ENCODE results near the gene VTI1A.

Gene VTI1A

DNA sequence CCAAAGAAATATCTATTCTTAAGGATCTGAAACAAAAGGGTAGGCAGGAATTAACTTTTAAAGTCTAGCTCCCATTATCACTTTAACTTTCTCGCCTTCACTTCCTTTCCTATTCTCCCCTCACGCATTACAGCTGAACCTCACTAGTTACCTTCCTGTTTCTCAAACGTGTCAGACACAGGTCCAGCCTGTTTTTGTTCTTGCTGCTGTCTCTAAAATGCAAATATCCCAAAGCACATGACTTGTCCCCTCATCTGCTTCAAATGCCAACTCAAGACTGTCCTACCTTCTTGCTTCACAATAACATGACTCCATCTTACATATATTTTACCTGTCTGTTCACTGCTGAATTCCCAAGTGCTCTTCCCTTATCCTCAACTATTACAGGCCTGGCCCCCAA is 17.9 kb upstream of the VTI1A start:
- DNase-seq (ENCODE audit: insufficient read length) (no peak), FAIRE-seq (no peak)
- TF ChIP-seq POLR2AphosphoS5 (IDR thresholded peaks at IDR 0.05; ENCODE audit: low read depth, low read length) = no peak
- no peak for TF ChIP-seq TAF1 (IDR thresholded peaks at IDR 0.05; ENCODE audit: borderline replicate concordance, low read depth, low read length)
- TF ChIP-seq POLR2A (IDR thresholded peaks at IDR 0.05; ENCODE audit: low read depth, low read length) = no peak

GRCh38 chr10:112429654-112430230 is 17.3 kb upstream of the VTI1A start:
- DNase-seq (ENCODE audit: insufficient read length) (no peak), FAIRE-seq (no peak)
- TF ChIP-seq POLR2A (IDR thresholded peaks at IDR 0.05; ENCODE audit: low read depth, low read length) (no peak), TAF1 (IDR thresholded peaks at IDR 0.05; ENCODE audit: borderline replicate concordance, low read depth, low read length) (no peak), POLR2AphosphoS5 (IDR thresholded peaks at IDR 0.05; ENCODE audit: low read depth, low read length) (no peak)

- no peak for TF ChIP-seq TAF1 (IDR thresholded peaks at IDR 0.05; ENCODE audit: borderline replicate concordance, low read depth, low read length)
- no peak for TF ChIP-seq POLR2AphosphoS5 (IDR thresholded peaks at IDR 0.05; ENCODE audit: low read depth, low read length)
- no peak for TF ChIP-seq POLR2A (IDR thresholded peaks at IDR 0.05; ENCODE audit: low read depth, low read length)
- no peak for FAIRE-seq
- no peak for DNase-seq (ENCODE audit: insufficient read length)
These were observed 13.9 kb upstream of the VTI1A start for GRCh38 chr10:112433136-112433535.

DNA sequence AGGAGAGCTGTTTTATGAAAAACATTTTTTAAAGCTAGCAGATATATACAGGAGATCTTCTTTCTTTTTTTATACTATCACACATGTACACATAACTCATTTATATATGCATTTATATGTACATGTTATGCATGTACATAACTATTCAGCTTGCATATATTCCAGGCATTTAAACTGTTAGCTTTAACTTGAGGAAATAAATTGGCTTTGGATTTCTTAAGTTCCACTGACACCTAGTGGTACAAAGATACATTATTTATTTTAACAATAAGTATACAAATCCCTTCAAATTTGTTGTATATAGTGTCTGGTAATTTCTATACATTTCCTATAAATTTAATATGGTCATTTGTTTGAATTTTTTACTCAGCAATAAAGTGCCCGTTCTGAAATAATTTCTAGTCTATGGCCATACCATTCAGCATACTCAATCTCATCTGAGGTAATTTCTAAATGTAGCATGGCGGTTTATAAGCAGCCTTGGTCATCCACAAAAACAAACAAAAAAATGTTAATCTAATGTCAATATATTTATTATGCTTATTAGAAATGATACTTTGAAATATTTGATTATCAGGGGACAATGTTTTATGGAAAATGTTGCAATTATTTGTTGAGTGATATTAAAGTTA is 11.9 kb upstream of the VTI1A start:
- no peak for DNase-seq (ENCODE audit: insufficient read length)
- FAIRE-seq = no peak

GRCh38 chr10:112438356-112438755 is 8.7 kb upstream of the VTI1A start:
- TF ChIP-seq POLR2A (IDR thresholded peaks at IDR 0.05; ENCODE audit: low read depth, low read length) = no peak
- no peak for TF ChIP-seq TAF1 (IDR thresholded peaks at IDR 0.05; ENCODE audit: borderline replicate concordance, low read depth, low read length)
- no peak for TF ChIP-seq POLR2AphosphoS5 (IDR thresholded peaks at IDR 0.05; ENCODE audit: low read depth, low read length)
- DNase-seq (ENCODE audit: insufficient read length) (no peak), FAIRE-seq (no peak)

More for the DNA sequence above, 11.9 kb upstream of the VTI1A start:
- TF ChIP-seq POLR2A (IDR thresholded peaks at IDR 0.05; ENCODE audit: low read depth, low read length) = no peak
- TF ChIP-seq POLR2AphosphoS5 (IDR thresholded peaks at IDR 0.05; ENCODE audit: low read depth, low read length) = no peak
- TF ChIP-seq TAF1 (IDR thresholded peaks at IDR 0.05; ENCODE audit: borderline replicate concordance, low read depth, low read length) = no peak

DNA sequence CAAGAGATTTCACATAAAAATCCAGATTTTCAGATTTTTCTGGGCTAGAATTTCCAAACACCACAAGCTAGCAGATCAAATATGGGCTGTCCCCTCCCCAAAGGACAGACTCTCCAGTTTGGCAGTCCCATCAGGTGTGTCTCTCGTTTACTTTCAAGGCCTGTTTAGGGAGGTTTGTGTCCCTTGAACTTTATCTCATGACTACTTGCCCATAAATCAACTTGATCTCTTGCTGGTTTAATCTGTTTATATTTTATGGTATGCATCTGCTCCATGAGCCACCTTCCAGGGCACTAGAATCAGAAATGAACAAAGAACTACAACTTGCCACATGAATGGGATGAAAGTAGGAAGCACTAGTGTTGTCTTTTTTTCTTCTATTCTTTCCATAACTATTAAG is 5.5 kb upstream of the VTI1A start:
- DNase-seq (ENCODE audit: insufficient read length) (no peak), FAIRE-seq (no peak)
- TF ChIP-seq POLR2A (IDR thresholded peaks at IDR 0.05; ENCODE audit: low read depth, low read length) (no peak), TAF1 (IDR thresholded peaks at IDR 0.05; ENCODE audit: borderline replicate concordance, low read depth, low read length) (no peak), POLR2AphosphoS5 (IDR thresholded peaks at IDR 0.05; ENCODE audit: low read depth, low read length) (no peak)

GRCh38 chr10:112442063-112442462 is 5.0 kb upstream of the VTI1A start:
- DNase-seq (ENCODE audit: insufficient read length) (no peak), FAIRE-seq (no peak)
- TF ChIP-seq POLR2A (IDR thresholded peaks at IDR 0.05; ENCODE audit: low read depth, low read length) = no peak
- TF ChIP-seq TAF1 (IDR thresholded peaks at IDR 0.05; ENCODE audit: borderline replicate concordance, low read depth, low read length) = no peak
- TF ChIP-seq POLR2AphosphoS5 (IDR thresholded peaks at IDR 0.05; ENCODE audit: low read depth, low read length) = no peak

GRCh38 chr10:112446055-112446854 is 760 bp upstream of the VTI1A start:
- peak; percentile 73 for FAIRE-seq
- no peak for TF ChIP-seq POLR2A (IDR thresholded peaks at IDR 0.05; ENCODE audit: low read depth, low read length)
- TF ChIP-seq TAF1 (IDR thresholded peaks at IDR 0.05; ENCODE audit: borderline replicate concordance, low read depth, low read length) = no peak
- TF ChIP-seq POLR2AphosphoS5 (IDR thresholded peaks at IDR 0.05; ENCODE audit: low read depth, low read length) = no peak
- no peak for DNase-seq (ENCODE audit: insufficient read length)

- TF ChIP-seq TAF1 (IDR thresholded peaks at IDR 0.05; ENCODE audit: borderline replicate concordance, low read depth, low read length) (no peak), POLR2A (IDR thresholded peaks at IDR 0.05; ENCODE audit: low read depth, low read length) (no peak), POLR2AphosphoS5 (IDR thresholded peaks at IDR 0.05; ENCODE audit: low read depth, low read length) (no peak)
- no peak for FAIRE-seq
- no peak for DNase-seq (ENCODE audit: insufficient read length)
These were observed 559 bp downstream of the VTI1A start for GRCh38 chr10:112447620-112447928.

DNA sequence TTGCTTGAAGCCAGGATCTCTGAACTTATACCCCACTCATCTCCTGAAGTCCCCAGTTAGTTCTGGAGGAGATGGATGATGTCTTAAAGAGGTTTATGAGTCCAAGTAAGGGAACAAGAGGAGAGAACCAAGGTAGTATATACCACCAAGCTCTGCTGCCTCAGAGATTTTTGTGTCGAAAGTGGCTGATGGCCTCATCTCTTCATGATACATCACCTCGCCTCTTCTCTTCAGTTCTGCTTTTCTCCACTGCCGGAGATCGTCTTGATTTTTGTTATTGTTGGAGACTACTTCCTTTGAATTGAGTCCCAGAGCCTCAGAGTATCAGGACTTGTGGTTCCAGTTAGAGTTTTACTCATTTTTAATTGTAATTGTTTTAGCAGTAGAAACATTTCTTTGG is 1.9 kb downstream of the VTI1A start:
- FAIRE-seq (peak; percentile 14), DNase-seq (ENCODE audit: insufficient read length) (no peak)
- TF ChIP-seq TAF1 (IDR thresholded peaks at IDR 0.05; ENCODE audit: borderline replicate concordance, low read depth, low read length) (no peak), POLR2A (IDR thresholded peaks at IDR 0.05; ENCODE audit: low read depth, low read length) (no peak), POLR2AphosphoS5 (IDR thresholded peaks at IDR 0.05; ENCODE audit: low read depth, low read length) (no peak)

GRCh38 chr10:112454910-112455779 is 8.1 kb downstream of the VTI1A start:
- TF ChIP-seq POLR2AphosphoS5 (IDR thresholded peaks at IDR 0.05; ENCODE audit: low read depth, low read length) (no peak), POLR2A (IDR thresholded peaks at IDR 0.05; ENCODE audit: low read depth, low read length) (no peak), TAF1 (IDR thresholded peaks at IDR 0.05; ENCODE audit: borderline replicate concordance, low read depth, low read length) (no peak)
- no peak for DNase-seq (ENCODE audit: insufficient read length)

More at GRCh38 chr10:112454910-112455779, 8.1 kb downstream of the VTI1A start:
- FAIRE-seq = no peak

Data from GM12892 (cell line).